GM12872 (cell line): Measurements from ENCODE around the gene CHRNA3.

Experiments
- TF ChIP-seq, protein P1 (sequence below): IDR thresholded peaks from 3 replicates; pipeline ENCODE4 v1.5.1; 2011; ENCODE audit warnings: low read depth, mild to moderate bottlenecking, low read length, moderate library complexity; ENCODE audit not compliant: insufficient read depth

The CHRNA3 gene

DNA sequence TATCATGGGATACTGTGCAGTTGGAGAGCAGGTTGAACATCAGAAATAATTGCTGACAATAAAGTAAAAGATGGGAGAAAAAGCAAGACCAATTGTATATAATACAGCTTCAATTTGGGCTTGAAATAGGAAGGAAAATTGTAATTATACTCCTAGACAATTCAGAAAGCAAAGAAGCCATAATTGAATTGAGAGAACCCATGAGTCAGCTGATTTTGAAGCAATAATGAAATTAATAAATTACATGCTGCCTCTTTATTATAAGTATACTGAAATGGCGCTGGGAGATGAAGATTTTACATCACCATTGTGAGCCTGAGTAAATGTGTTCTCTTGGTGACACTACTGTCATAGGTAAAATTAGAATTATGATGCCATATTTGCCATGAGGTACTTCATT is 23.2 kb downstream of the CHRNA3 start:
- TF ChIP-seq, protein P1, sequence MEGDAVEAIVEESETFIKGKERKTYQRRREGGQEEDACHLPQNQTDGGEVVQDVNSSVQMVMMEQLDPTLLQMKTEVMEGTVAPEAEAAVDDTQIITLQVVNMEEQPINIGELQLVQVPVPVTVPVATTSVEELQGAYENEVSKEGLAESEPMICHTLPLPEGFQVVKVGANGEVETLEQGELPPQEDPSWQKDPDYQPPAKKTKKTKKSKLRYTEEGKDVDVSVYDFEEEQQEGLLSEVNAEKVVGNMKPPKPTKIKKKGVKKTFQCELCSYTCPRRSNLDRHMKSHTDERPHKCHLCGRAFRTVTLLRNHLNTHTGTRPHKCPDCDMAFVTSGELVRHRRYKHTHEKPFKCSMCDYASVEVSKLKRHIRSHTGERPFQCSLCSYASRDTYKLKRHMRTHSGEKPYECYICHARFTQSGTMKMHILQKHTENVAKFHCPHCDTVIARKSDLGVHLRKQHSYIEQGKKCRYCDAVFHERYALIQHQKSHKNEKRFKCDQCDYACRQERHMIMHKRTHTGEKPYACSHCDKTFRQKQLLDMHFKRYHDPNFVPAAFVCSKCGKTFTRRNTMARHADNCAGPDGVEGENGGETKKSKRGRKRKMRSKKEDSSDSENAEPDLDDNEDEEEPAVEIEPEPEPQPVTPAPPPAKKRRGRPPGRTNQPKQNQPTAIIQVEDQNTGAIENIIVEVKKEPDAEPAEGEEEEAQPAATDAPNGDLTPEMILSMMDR, result no peak

DNA sequence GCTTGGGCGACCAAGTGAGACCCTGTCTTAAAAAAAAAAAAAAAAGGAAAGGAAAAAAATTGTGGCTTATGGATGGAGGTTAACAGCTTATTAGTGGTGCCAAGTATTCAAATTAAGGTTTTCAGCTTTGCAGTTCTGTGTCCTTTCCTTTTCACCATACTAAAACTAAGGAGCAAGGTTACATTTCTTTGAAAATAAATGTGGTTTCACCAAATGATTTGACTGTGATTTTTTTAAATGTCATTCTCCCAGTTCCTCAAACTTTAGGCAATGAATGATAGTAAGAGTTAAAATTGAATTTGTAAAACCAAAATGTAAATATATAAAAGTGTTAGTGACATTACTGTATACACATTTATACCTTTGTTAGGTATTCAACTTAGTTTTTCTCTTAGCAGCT is 45.9 kb downstream of the CHRNA3 start:
- TF ChIP-seq, protein P1, result no peak

DNA sequence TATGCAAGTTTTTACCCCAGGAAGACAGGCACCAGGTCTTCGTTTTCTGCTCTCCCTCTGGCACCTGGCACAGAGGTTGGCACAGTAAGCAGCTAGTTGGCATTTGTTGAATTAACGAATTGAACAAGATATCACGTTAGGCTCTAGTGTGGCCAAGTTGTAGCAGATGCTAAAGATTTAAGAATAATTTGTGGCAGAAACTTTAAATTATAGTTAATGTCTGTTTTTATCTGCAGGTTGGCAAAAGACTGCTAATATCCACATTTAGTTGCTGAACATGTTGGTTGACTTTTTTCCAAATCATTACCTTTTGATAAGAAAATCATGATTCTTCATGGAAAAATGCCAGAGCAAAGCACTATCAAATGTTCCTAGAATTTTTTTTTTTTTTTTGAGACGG is 47.4 kb downstream of the CHRNA3 start:
- TF ChIP-seq, protein P1, result no peak

DNA sequence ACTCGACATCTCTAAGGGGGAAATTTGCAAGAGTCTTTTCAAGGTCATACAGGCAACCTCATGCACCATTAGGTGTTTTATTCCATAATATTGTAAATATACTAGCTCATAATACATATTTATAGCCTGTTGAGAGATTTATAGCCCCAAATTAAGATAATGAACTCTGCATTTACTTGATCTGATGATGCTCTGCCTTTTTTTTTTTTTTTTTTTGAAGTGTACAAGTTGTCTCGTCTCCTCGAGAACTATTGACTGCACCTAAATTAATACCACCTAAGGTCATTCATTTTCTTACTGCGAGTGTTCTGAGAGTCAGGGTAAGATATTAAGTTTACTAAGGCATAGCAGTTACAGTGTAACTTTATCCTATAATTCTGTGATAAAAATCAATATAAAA is 49.4 kb downstream of the CHRNA3 start:
- TF ChIP-seq, protein P1, result no peak

DNA sequence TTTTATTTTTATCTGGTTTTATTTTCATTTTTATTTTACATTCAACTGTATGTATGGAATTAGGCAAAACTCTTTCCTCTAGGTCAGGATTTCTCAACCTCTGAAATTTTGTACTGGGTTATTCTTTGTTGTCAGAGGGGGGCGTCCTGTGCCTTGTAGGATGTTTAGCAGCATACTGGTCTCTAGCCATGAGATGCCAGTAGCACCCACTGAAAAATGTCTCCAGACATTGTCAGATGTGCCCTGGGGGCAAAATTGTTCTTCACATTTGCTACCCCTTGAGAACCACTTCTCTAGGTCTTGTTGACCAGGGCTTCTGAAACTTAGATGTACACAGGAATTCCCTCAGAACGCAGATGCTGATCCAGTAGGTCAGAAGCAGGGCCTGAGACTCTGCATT is 50.1 kb downstream of the CHRNA3 start:
- TF ChIP-seq, protein P1, result no peak

DNA sequence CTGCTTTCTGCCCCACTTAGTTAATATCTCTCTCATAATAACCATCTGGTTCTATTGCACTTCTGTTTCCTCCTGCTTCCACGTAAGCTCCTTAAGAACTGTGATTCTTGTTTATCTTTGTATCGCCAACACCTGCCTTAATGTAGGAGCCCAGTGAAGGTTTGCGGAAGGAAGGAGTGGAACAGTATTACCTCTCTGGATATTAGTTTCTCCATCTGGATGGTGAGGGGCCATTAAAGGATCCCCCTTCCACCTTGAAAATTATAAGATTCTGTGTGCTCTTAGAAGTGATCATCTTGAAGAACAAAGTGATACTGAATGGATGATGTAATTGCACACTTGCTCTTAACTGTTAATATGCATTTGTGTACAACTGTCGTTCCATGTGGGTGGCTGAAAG is 53.3 kb downstream of the CHRNA3 start:
- TF ChIP-seq, protein P1, result no peak

DNA sequence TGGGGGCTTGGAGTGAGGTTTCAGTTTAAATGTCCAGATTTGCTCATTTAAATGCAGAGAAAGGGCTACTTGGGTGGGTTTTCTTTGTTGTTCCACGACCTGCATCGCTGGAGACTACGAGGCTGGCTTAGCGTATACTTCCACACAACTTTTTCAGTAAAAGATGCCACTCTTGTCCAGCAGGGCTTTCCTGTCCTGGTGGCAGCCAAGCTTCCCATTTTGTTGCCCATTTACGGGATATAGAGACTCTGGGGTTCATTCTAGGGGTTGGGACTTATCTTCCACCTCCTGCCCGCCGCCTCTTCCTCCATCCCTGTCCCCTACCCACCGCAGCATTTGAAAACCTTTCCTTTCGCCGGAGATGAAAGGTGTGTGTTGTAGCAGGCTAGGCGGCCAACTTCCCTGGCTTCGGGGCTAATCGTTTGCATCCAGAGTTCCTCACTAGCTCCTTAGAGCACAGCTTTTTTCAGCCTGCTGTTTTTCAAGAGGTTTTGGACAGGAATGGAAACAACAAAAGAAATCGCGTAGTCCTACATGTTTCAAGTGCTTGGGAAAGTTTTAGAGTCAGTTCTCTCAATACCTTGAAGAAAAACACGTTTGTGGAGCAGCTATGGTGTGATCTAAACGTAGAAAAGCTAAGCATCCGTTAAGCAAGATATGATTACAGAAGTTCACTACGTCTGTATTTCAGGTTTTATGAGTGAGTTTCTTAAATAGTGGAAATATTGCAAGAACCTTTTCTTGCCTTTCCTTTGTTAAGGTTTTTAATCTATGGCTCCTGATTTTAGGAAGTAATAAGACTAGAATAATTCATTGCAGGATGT is 54.6 kb downstream of the CHRNA3 start:
- TF ChIP-seq, protein P1, result peak; percentile 14; the same call in 1 of the 3 replicates
